Esophagus squamous epithelium (tissue), 4 donors: ENCODE results near the gene UPP2.

Experiments
- CTCF ChIP-seq, 6 experiments: fragments of 450-650 bp in 4 of 6; fragments of 200-600 bp in 2 of 6; sonication (generic) in 2 of 6; IDR thresholded peaks; one replicate each; pipeline ENCODE4 v1.5.1; 2016 to 2019; ENCODE audit warnings: antibody characterized with exemption in 6 of 6, mild to moderate bottlenecking in 4 of 6, moderate library complexity in 4 of 6
- POLR2A ChIP-seq, 4 donors: fragments of 450-650 bp; IDR thresholded peaks; one replicate each; pipeline ENCODE4 v1.6.1; 2017; ENCODE audit warnings: antibody characterized with exemption in 4 of 4, mild to moderate bottlenecking in 4 of 4, moderate library complexity in 3 of 4

DNA sequence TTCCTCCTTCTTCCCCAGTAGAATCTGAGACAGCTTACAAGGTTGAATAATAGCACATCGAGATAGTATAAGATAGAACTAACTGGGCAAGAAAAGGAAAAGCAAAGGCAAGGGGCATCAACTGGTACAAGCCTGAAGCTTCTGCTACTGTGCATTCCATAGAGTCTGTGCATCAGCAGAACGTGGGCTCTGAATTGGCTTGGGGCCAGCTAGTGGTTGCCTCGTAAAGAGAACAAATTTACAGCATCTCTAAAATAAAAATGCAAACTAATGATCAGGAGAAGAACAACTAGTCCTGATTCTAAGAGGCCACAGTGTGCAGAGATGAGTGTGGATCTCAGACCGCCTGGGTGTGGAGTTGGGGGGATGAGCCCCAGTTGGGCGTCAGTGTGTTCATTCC lies 36.6 kb downstream of the UPP2 start:
- TF ChIP-seq CTCF (IDR thresholded peaks at IDR 0.05) (no peak), POLR2A (IDR thresholded peaks at IDR 0.05) (no peak)
